Mesendoderm (in vitro differentiated cells): Measurements from ENCODE around the gene IST1.

Source experiments
- DNase-seq: peaks from one replicate; pipeline ENCODE4 v3.0.0; 2013
- H2AK5ac ChIP-seq: 2 replicates; pipeline ENCODE4 v1.6.1; 2013; ENCODE audit warnings: low read length, inconsistent platforms
- H2BK120ac ChIP-seq: 2 replicates; pipeline ENCODE4 v1.6.1; 2013; ENCODE audit warnings: low read depth, mild to moderate bottlenecking, low read length, moderate library complexity, mixed read lengths
- H2BK15ac ChIP-seq: replicated peaks from 2 replicates; pipeline ENCODE4 v1.6.1; 2013; ENCODE audit warnings: low read depth, mild to moderate bottlenecking, moderate library complexity
- H2BK5ac ChIP-seq: 2 replicates; pipeline ENCODE4 v1.6.1; 2013; ENCODE audit warnings: low read length, inconsistent platforms
- H3K18ac ChIP-seq: 2 replicates; pipeline ENCODE4 v1.6.1; 2013; ENCODE audit warnings: mild to moderate bottlenecking, low read length, mixed read lengths
- H3K23ac ChIP-seq: one replicate; pipeline ENCODE4 v1.6.1; 2013; ENCODE audit warnings: low read length
- H3K27ac ChIP-seq: 2 replicates; pipeline ENCODE4 v1.5.1; 2013; ENCODE audit warnings: low read depth, mild to moderate bottlenecking, inconsistent platforms, low read length, moderate library complexity
- H3K27me3 ChIP-seq: 2 replicates; pipeline ENCODE4 v1.6.1; 2013; ENCODE audit warnings: low read length, control low read depth, mild to moderate bottlenecking, inconsistent platforms; ENCODE audit not compliant: insufficient read depth, poor library complexity
- H3K36me3 ChIP-seq: 2 replicates; pipeline ENCODE4 v1.6.1; 2013; ENCODE audit warnings: low read length, inconsistent platforms; ENCODE audit not compliant: control insufficient read depth, insufficient read depth
- H3K4ac ChIP-seq: one replicate; pipeline ENCODE4 v1.6.1; 2013; ENCODE audit warnings: low read depth, mild to moderate bottlenecking, low read length, moderate library complexity
- H3K4me1 ChIP-seq: 2 replicates; pipeline ENCODE4 v1.6.1; 2013; ENCODE audit warnings: low read depth, low read length, inconsistent platforms; ENCODE audit not compliant: control insufficient read depth
- H3K4me2 ChIP-seq: 2 replicates; pipeline ENCODE4 v1.6.1; 2013; ENCODE audit warnings: low read length
- H3K4me3 ChIP-seq: 2 replicates; pipeline ENCODE4 v1.5.1; 2013; ENCODE audit warnings: mild to moderate bottlenecking, low read length
- H3K56ac ChIP-seq: one replicate; pipeline ENCODE4 v1.6.1; 2013; ENCODE audit warnings: low read length
- H3K79me1 ChIP-seq: 2 replicates; pipeline ENCODE4 v1.6.1; 2013; ENCODE audit warnings: low read length, inconsistent platforms
- H3K79me2 ChIP-seq: 2 replicates; pipeline ENCODE4 v1.6.1; 2013; ENCODE audit warnings: mild to moderate bottlenecking, low read length; ENCODE audit not compliant: control insufficient read depth, insufficient read depth
- H3K9ac ChIP-seq: 2 replicates; pipeline ENCODE4 v1.6.1; 2013; ENCODE audit warnings: low read length, inconsistent platforms
- H4K5ac ChIP-seq: one replicate; pipeline ENCODE4 v1.6.1; 2013; ENCODE audit warnings: low read length
- H4K8ac ChIP-seq: one replicate; pipeline ENCODE4 v1.6.1; 2013; ENCODE audit warnings: low read depth, mild to moderate bottlenecking, control low read depth, low read length, moderate library complexity
- WGBS: extraction: QIAGEN DNeasy Blood & Tissue Kit; methylation state at CpG from one replicate; pipeline ENCODE4 v1.1.7; 2013; ENCODE audit warnings: low lambda C conversion rate, missing lambda C conversion rate; ENCODE audit not compliant: insufficient coverage; ENCODE audit errors: extremely low coverage; 5-methylcytosine and 5-hydroxymethylcytosine counted together

The IST1 gene

GRCh38 chr16:71969353-71969752, 74.0 kb downstream of the IST1 start:
- Histone ChIP-seq H2BK5ac (no peak overlapping the region), H3K4ac (no peak overlapping the region), H3K9ac (no peak overlapping the region), H2BK15ac (no peak overlapping the region), H2BK120ac (no peak overlapping the region), H3K79me1 (no peaks in the 10 kb centered on the region), H3K18ac (no peak overlapping the region), H4K8ac (no peak overlapping the region), H4K5ac (no peak overlapping the region), H3K4me2 (no peak overlapping the region), H3K27me3 (no peaks in the 10 kb centered on the region), H3K4me3 (no peak overlapping the region), H3K4me1 (no peaks in the 10 kb centered on the region), H3K23ac (no peak overlapping the region), H3K79me2 (no peaks in the 10 kb centered on the region), H3K36me3 (no peaks in the 10 kb centered on the region), H3K56ac (no peak overlapping the region), H2AK5ac (no peak overlapping the region), H3K27ac (no peak overlapping the region)
- WGBS: no CpG with 5 or more reads among the region's 2 CpGs
- DNase-seq: no peak

GRCh38 chr16:71971571-71971970, 76.2 kb downstream of the IST1 start:
- no peak for DNase-seq
- H2BK15ac ChIP-seq: no peak overlapping the region
- H2BK120ac ChIP-seq: no peak overlapping the region
- no peaks in the 10 kb centered on the region for H3K79me2 ChIP-seq
- H3K36me3 ChIP-seq: no peaks in the 10 kb centered on the region
- H4K8ac ChIP-seq: no peak overlapping the region
- no peak overlapping the region for H2BK5ac ChIP-seq
- no peak overlapping the region for H3K4me2 ChIP-seq
- no peaks in the 10 kb centered on the region for H3K27me3 ChIP-seq
- H2AK5ac ChIP-seq: no peak overlapping the region
- H3K18ac ChIP-seq: no peak overlapping the region
- H3K79me1 ChIP-seq: no peaks in the 10 kb centered on the region
- no peak overlapping the region for H3K56ac ChIP-seq
- no peak overlapping the region for H3K4me3 ChIP-seq
- no peak overlapping the region for H3K9ac ChIP-seq
- H3K4me1 ChIP-seq: no peaks in the 10 kb centered on the region
- H3K4ac ChIP-seq: no peak overlapping the region
- no peak overlapping the region for H4K5ac ChIP-seq
- no peak overlapping the region for H3K27ac ChIP-seq
- no CpG with 5 or more reads among the region's 4 CpGs for WGBS
- no peak overlapping the region for H3K23ac ChIP-seq

- Histone ChIP-seq H3K79me2 (no peaks in the 10 kb centered on the region), H2BK15ac (no peak overlapping the region), H3K23ac (no peak overlapping the region), H3K27me3 (no peaks in the 10 kb centered on the region), H2BK5ac (no peak overlapping the region), H3K79me1 (no peaks in the 10 kb centered on the region), H2AK5ac (no peak overlapping the region), H3K4me3 (no peak overlapping the region), H3K56ac (no peak overlapping the region), H3K9ac (no peak overlapping the region), H3K27ac (no peak overlapping the region), H4K5ac (no peak overlapping the region), H4K8ac (no peak overlapping the region), H2BK120ac (no peak overlapping the region), H3K4me1 (no peaks in the 10 kb centered on the region), H3K36me3 (no peaks in the 10 kb centered on the region), H3K4me2 (no peak overlapping the region), H3K18ac (no peak overlapping the region), H3K4ac (no peak overlapping the region)
- no CpG with 5 or more reads among the region's 3 CpGs for WGBS
- no peak for DNase-seq
Observed at GRCh38 chr16:71972356-71972755, 77.0 kb downstream of the IST1 start.

GRCh38 chr16:71973001-71973400, 77.7 kb downstream of the IST1 start:
- Histone ChIP-seq H3K23ac (no peak overlapping the region), H3K4ac (no peak overlapping the region), H3K4me1 (no peaks in the 10 kb centered on the region), H3K79me1 (no peaks in the 10 kb centered on the region), H3K4me3 (no peak overlapping the region), H3K27me3 (no peaks in the 10 kb centered on the region), H3K9ac (no peak overlapping the region), H2BK15ac (no peak overlapping the region), H2AK5ac (no peak overlapping the region), H3K27ac (no peak overlapping the region), H3K36me3 (no peaks in the 10 kb centered on the region), H2BK5ac (no peak overlapping the region), H3K79me2 (no peaks in the 10 kb centered on the region), H2BK120ac (no peak overlapping the region), H3K18ac (no peak overlapping the region), H3K4me2 (no peak overlapping the region), H3K56ac (no peak overlapping the region), H4K8ac (no peak overlapping the region), H4K5ac (no peak overlapping the region)
- WGBS: no CpG with 5 or more reads among the region's 9 CpGs
- no peak for DNase-seq

- H3K36me3 ChIP-seq: no peaks in the 10 kb centered on the region
- WGBS: no CpG with 5 or more reads among the region's 15 CpGs
- H3K4me2 ChIP-seq: no peak overlapping the region
- no peak overlapping the region for H3K18ac ChIP-seq
- H3K27ac ChIP-seq: no peak overlapping the region
- no peaks in the 10 kb centered on the region for H3K27me3 ChIP-seq
- DNase-seq: no peak
- H3K4me1 ChIP-seq: no peaks in the 10 kb centered on the region
- H3K56ac ChIP-seq: no peak overlapping the region
- H3K79me1 ChIP-seq: no peaks in the 10 kb centered on the region
- no peak overlapping the region for H3K4ac ChIP-seq
- no peak overlapping the region for H2BK5ac ChIP-seq
- H2AK5ac ChIP-seq: no peak overlapping the region
- H3K4me3 ChIP-seq: no peak overlapping the region
- no peak overlapping the region for H2BK15ac ChIP-seq
- H3K79me2 ChIP-seq: no peaks in the 10 kb centered on the region
- no peak overlapping the region for H4K8ac ChIP-seq
- H2BK120ac ChIP-seq: no peak overlapping the region
- H4K5ac ChIP-seq: no peak overlapping the region
- no peak overlapping the region for H3K9ac ChIP-seq
- no peak overlapping the region for H3K23ac ChIP-seq
Observed at GRCh38 chr16:71974068-71974818, 78.9 kb downstream of the IST1 start.
